ENCODE measurements around the gene AGTR1. TPM values are rescaled to one million over a fixed set of nuclear protein-coding genes. Genes with fewer than 3 reads are reported as not detected.

Gene AGTR1
- total RNA-seq, 1 experiment from 2014 or later = not detected

- no CpG with 5 or more reads among the region's 6 CpGs for WGBS (ENCODE audit: extremely low coverage, insufficient read length, low lambda C conversion rate)
These were observed 44.4 kb downstream of the AGTR1 start for GRCh38 chr3:148742118-148742517.

More at GRCh38 chr3:148742118-148742517, 44.4 kb downstream of the AGTR1 start:
- H3K27me3 Mint-ChIP-seq (ENCODE audit: low read depth) = no peaks in the 10 kb centered on the region
- Histone ChIP-seq H2AFZ (ENCODE audit: low read length) (no peak overlapping the region), H3K4me1 (ENCODE audit: insufficient read depth, low read length) (no peaks in the 10 kb centered on the region), H3K79me1 (ENCODE audit: insufficient read depth, low read depth, low read length, poor library complexity, severe bottlenecking) (no peaks in the 10 kb centered on the region), H4K91ac (ENCODE audit: insufficient read length, low read depth, low read length) (no peak overlapping the region), H3K23me2 (ENCODE audit: insufficient read length, low read depth, low read length, poor library complexity, severe bottlenecking) (no peaks in the 10 kb centered on the region), H3K18ac (ENCODE audit: insufficient read length, low read depth, low read length) (no peak overlapping the region), H3K27me3 (ENCODE audit: insufficient read depth, low read length) (no peaks in the 10 kb centered on the region), H4K20me1 (ENCODE audit: control insufficient read depth, insufficient read depth, insufficient read length) (no peaks in the 10 kb centered on the region), H2BK12ac (ENCODE audit: insufficient read length, low read depth, low read length) (no peak overlapping the region), H2BK15ac (ENCODE audit: low read depth, low read length) (no peak overlapping the region), H2BK120ac (ENCODE audit: low read depth, low read length, poor library complexity, severe bottlenecking) (no peak overlapping the region), H2BK5ac (ENCODE audit: insufficient read length, low read length) (no peak overlapping the region), H4K8ac (replicated peaks; ENCODE audit: insufficient read length, low read depth, low read length) (no peak overlapping the region), H3K27ac (ENCODE audit: insufficient read length, low read depth, low read length) (no peak overlapping the region), H4K5ac (ENCODE audit: insufficient read length, low read depth, low read length) (no peak overlapping the region), H3K23ac (ENCODE audit: insufficient read length, low read depth, low read length) (no peak overlapping the region), H3K56ac (ENCODE audit: insufficient read length, low read depth, low read length) (no peak overlapping the region), H3K9me3 (ENCODE audit: control insufficient read depth, low read depth, low read length) (no peaks in the 10 kb centered on the region), H3K14ac (ENCODE audit: insufficient read depth, low read length) (no peak overlapping the region), H3K4me2 (ENCODE audit: insufficient read depth, insufficient read length, low read length) (no peak overlapping the region), H2BK20ac (ENCODE audit: low read depth, low read length, poor library complexity, severe bottlenecking) (no peak overlapping the region), H2AK5ac (ENCODE audit: insufficient read length, low read length) (no peak overlapping the region), H3K79me2 (ENCODE audit: insufficient read depth, low read length) (no peaks in the 10 kb centered on the region), H3K4ac (ENCODE audit: low read depth, low read length) (no peak overlapping the region), H3T11ph (ENCODE audit: low read length) (no peak overlapping the region), H3K9ac (ENCODE audit: extremely low read depth, insufficient read length, low read length) (no peak overlapping the region)
- no peaks in the 10 kb centered on the region for H3K36me3 Mint-ChIP-seq (ENCODE audit: insufficient read depth in 1 of 3, low read depth in 3 of 3)
- H3K9me3 Mint-ChIP-seq = no peaks in the 10 kb centered on the region
- no peak overlapping the region for H3K4me3 Mint-ChIP-seq
- DNase-seq = no peak
- H3K4me1 Mint-ChIP-seq = peaks cover 4 to 13% of the 10 kb centered on the region in 2 experiments; a peak in 3 of 4 replicates
- no peak for TF ChIP-seq CTCF (conservative IDR thresholded peaks at IDR 0.05)
- no peak overlapping the region for H3K27ac Mint-ChIP-seq

Measured in H9 (cell line).